Measurements from ENCODE around the gene CBY3.
"Not testable (repeated sequence)": the region's sequence is repeated elsewhere in the genome, so short reads cannot be mapped to it uniquely, and the experiment has no call there.

Gene CBY3

DNA sequence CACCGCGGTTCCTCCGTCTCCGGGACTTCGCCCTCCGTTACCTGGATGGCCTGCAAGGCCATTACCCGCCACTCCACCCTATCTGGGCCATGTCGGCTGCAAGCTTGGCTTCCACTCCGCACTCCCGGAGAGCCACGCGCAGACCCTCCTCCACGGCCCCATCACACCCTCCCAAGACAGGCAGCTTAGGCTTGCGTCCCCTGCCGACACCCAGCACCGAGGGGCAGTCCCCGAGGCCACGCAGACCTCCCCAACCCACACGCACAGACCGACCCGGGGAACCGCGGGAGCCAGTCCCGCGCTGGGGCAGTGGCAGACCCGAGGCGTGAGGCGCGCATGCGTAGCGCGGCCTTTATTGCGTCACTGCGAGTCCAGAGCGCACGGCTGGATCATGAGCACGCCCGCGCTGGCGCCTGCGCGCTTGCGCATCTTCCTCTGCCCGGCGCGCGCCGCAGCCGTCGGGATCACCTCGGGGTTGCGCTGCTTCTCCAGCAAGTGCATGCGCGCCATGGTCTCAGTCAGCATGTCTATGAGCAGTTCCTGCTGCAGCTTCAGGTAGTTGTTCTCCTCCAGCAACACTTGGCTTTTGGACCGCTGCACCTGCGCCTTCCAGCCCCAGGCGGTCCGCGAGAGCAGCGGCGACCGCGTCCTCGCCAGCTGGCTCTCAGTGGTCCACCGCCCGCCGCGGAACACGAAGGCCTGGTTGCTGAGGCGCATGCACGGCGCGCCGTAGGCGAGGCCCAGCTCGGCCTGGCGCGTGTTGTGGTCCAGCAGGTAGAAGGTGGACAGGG is 2.4 kb downstream of the CBY3 start:
- peak; percentile 96 for DNase-seq (ENCODE audit: low spot score)

DNA sequence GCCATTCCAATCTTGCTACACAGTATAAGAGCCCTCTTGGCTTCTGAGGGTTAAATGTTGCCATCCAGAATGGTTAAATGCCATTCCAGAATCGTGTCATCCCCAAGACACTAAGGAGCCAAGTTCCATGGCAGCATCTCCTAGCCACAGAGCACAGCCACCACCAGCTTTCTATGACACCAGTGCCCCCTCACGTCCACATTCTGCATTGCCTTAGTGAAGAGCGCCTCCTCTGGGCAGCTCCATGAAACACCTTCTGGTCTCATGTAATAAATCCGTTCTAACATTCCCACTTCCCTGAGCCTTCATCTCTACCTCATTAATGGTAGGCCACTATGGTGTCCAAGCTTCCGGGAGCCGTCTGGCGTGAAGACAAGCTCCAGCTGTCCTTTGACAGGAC is 12.4 kb downstream of the CBY3 start:
- DNase-seq (ENCODE audit: low spot score): peak; percentile 53

DNA sequence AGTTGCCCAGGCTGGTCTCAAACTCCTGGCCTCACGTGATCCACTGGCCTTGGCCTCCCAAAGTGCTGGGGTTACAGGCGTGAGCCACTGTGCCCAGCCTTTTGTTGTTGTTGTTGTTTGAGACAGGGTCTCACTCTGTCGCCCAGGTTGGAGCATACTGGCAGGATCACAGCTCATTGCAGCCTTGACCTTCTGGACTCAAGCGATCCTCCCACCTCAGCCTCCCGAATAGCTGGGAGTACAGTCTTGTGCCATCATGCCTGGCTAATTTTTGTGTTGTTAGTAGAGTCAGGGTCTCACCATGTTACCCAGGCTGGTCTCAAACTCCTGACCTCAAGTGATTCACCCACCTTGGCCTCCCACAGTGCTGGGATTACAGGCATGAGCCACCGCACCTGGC is 19.2 kb downstream of the CBY3 start:
- DNase-seq (ENCODE audit: low spot score): not testable (repeated sequence)

DNA sequence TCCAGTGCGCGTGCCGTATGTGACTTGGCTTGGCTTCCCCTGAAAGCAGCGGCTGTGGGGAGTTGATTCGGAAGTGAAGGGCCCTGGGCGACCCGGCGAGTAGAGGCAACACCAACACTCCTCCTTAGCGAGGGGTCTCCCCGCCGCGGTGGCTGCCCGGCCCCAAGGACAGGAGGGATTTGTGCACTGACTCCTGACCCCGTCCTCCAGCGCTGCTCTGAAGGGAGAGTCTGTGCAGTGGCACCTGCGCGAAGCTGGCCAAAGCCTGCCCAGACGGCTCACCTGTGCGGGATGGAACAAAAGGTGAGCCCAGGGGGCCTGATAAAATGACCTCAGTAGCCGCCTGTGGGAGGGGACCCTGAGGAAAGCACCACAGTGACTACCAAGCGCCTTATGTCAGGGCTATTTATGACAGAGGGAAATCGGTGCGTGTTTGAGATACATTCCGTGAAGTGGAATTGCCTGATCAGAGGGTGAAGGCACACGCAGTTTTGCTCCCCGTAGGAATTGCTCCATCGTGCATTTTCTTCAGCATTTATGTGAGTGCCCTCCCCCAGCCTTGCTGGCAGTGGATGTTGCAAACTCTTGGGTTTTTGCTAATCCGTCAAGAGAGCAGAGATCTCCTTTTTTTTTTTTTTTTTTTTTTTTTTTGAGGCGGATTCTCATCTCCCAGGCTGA is 22.5 kb downstream of the CBY3 start:
- not testable (repeated sequence) for DNase-seq (ENCODE audit: low spot score)

DNA sequence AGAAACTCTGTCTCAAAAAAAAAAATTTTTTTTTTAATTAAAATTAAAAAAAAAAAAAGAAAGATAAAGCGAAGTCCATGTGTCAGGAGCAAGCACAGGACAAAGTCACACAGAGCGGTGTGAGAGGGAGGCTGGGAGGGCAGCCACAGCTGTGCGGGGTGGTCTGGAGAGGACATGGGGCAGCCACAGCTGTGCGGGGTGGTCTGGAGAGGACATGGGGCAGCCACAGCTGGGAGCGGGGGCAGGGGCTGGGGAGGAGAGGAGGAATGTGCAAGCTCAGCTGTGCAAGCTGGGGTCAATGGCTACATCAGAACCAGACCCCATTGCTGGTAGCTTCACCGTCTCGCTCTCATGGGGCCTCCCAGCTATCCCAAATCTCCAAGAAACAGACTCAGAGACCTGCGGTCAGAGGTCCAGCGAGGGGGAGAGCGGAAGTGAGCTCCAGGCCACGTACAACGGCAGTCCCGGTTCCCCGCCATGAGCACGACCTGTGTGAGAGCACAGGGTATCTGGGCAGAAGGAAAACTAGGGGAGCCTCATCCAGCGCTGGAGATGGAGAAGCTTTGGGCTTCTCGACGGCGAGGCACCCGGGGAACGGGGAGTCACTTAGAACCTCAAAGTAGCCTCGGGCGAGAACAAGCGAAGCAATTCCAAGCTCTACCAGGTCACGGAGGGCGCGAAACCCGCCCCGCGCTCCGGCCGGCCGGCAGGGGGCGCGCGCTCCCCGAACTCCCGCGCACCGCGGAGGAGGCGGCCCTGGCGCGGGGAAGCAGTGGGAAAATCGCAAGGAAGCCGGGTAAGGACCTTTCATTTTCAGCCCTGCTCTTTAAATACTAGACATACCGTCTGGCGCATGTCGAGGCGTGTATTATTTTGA is 23.3 kb downstream of the CBY3 start:
- not testable (repeated sequence) for DNase-seq (ENCODE audit: low spot score)

DNA sequence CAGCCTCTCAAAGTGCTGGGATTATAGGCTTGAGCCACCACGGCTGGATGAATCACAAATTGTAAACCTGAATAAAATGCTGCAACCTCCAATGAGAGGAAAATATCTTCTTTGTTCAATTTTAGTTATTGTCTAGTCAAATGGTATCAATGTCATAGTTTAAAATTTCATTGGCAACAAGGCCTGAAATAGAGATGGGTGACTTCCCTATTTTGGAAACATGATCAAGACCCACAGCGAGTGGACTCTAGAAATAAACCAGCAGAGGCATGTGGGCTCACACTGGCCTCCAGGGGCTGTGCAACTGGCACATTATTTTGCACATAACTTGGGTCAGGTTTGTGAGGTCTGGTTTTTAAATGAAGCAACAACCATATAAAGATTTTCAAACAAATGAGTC is 27.7 kb downstream of the CBY3 start:
- not testable (repeated sequence) for DNase-seq (ENCODE audit: low spot score)

DNA sequence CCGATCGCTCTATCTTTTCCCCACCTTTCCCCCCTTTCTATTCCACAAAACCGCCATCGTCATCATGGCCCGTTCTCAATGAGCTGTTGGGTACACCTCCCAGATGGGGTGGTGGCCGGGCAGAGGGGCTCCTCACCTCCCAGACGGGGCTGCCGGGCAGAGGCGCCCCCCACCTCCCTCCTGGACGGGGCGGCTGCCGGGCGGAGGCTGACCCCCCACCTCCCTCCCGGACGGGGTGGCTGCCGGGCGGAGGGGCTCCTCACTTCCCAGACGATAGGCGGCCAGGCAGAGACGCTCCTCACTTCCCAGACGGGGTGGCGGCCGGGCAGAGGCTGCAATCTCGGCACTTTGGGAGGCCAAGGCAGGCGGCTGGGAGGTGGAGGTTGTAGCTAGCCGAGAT is 30.6 kb downstream of the CBY3 start:
- not testable (repeated sequence) for DNase-seq (ENCODE audit: low spot score)

DNA sequence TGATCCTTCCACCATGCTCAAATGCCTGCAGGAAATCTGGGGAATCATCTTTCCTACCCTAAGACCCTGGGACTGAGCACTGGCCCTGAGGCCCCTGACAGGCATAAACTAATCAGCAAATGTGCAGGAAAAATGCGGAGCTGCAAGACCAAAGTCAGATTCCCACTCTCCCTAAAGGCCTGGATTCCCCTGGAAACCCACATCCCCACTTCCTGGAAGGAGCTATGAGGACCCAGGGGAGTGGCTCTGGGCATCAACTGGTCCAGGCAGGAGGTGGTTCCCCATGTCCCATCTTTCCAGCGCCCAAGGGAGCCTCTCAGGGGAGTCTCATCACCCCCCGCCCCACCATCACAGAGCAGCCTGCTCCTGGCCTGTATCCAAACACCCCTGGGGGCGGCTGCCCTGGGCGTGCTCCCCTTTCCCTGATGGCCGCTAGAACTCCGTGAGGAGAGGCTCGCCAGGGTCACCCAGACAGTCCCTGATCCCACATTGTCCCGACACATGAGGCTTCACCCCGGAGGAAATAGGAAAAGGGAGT is 31.6 kb downstream of the CBY3 start:
- not testable (repeated sequence) for DNase-seq (ENCODE audit: low spot score)

DNA sequence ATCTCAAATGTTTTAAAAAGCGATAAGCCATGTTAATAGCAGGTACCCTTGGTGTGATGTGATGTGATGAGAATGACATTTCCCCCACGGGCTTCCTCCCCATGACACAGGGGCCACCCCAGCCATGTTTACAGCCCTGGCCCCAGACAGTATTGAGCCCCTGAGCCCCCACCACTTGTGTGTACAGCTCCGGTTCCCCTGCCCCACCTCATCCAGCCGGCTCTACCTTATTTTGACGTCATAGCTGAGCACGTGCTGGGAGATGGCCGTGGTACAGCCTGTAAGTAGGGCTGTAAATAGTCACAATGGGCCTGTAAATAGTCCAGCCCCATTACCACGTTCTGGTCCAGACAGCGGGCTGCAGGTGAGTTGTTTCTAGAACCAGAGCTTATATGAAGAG is 32.4 kb downstream of the CBY3 start:
- DNase-seq (ENCODE audit: low spot score): no peak

DNA sequence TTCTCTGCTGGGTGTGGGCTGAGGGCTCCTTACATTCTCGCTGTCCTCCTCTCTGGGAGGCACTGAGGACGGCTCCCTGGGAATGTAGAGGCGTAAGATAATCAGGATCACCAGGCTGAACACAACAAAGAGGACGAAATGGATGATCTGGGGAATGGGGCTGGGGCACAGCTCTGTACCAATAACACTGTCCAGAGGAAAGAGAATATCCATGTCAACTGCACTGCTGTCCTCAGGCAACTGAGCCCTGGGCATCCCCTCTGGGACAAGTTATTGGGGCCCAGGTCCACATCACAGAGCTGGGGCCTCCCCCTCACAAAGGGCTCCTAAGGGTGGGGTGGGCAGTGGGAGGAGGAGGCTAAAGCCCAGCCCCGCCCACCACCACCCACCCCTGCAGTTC is 36.1 kb downstream of the CBY3 start:
- DNase-seq (ENCODE audit: low spot score): not testable (repeated sequence)

DNA sequence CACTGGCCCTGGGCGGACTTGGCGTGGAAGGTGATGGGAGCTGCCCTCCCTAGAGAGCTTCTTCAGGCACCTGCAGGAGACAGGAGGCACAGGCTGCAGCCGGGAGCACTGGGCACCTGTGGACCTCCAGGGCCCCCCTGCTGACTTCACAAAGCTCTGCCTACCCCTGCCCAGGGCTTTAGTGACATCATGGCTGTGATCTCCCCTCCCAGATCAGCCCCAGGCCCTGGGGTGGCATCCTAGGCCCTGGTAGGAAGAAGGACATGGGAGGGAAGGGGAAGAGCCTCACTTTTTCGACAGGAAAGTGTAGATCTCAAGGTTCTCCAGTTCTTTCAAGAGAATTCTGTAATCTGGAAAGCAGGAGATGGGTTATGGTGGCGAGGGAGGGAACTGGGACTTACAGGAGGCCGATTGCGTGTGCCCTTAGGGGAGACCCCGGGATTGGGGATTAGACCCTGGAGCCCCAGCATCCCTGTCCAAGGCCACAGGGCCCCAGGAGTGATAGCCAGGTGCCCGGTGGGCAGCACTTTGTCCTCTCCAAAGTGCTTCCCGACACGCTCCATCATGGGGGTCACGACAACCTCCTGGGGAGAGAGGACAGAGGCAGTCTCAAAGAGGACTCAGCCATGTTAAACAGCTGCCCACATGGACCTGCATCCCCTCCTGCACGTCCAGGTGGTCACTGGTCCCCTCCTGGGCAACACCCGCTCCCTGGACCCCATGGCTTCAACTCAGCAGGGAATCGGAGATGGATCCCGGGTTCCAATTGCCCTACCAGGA is 37.5 kb downstream of the CBY3 start:
- DNase-seq (ENCODE audit: low spot score): not testable (repeated sequence)

DNA sequence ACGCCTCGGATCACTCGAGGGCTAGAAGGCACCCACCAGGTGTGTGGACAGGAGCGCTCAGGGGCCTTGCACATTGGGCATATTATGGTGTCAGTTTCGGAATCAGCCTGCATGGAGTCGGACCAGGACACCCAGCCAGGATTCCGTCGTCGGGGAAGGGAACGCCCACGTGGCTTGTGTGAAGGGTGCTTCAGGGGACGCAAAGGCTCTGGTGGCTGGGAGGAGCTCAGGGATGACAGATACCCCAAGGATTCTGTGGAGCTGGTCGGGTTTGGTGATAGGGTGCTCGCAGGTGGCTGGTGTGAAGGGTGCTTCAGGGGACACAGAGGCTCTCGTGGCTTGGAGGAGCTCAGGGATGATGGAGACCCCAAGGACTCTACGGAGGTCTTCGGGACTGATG is 38.2 kb downstream of the CBY3 start:
- not testable (repeated sequence) for DNase-seq (ENCODE audit: low spot score)

DNA sequence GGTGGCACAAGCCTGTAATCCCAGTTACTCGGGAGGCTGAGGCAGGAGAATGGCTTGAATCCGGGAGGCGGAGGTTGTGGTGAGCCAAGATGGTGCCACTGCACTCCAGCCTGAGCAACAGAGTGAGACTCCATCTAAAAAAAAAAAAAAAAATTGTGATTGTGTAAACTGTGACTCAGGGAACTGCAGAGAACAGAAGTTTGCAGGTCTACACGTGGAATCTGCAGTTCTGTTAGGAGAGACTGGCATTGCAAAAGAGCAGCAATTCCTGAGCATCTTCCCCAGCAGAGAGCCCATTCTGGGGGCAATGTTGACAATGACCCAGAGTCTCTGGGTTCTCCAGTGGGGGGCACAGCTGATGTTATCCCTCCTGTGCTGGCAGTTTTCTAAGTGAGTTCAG is 39.1 kb downstream of the CBY3 start:
- DNase-seq (ENCODE audit: low spot score): not testable (repeated sequence)

DNA sequence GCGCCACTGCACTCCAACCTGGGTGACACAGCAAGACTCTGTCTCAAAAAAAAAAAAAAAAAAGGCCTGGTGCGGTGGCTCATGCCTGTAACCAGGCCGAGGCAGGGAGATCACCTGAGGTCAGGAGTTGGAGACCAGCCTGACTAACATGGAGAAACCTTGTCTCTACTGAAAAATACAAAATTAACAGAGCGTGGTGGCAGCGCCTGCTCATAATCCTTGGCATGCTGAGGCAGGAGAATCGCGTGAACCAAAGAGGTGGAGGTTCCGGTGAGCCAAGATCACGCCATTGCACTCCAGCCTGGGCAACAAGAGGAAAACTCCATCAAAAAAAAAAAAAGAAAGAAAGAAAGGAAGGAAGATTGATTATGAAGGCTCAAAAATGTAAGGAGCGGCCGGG is 41.5 kb downstream of the CBY3 start:
- not testable (repeated sequence) for DNase-seq (ENCODE audit: low spot score)

DNA sequence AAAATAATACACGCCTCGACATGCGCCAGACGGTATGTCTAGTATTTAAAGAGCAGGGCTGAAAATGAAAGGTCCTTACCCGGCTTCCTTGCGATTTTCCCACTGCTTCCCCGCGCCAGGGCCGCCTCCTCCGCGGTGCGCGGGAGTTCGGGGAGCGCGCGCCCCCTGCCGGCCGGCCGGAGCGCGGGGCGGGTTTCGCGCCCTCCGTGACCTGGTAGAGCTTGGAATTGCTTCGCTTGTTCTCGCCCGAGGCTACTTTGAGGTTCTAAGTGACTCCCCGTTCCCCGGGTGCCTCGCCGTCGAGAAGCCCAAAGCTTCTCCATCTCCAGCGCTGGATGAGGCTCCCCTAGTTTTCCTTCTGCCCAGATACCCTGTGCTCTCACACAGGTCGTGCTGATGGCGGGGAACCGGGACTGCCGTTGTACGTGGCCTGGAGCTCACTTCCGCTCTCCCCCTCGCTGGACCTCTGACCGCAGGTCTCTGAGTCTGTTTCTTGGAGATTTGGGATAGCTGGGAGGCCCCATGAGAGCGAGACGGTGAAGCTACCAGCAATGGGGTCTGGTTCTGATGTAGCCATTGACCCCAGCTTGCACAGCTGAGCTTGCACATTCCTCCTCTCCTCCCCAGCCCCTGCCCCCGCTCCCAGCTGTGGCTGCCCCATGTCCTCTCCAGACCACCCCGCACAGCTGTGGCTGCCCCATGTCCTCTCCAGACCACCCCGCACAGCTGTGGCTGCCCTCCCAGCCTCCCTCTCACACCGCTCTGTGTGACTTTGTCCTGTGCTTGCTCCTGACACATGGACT is 46.3 kb downstream of the CBY3 start:
- DNase-seq (ENCODE audit: low spot score): not testable (repeated sequence)

DNA sequence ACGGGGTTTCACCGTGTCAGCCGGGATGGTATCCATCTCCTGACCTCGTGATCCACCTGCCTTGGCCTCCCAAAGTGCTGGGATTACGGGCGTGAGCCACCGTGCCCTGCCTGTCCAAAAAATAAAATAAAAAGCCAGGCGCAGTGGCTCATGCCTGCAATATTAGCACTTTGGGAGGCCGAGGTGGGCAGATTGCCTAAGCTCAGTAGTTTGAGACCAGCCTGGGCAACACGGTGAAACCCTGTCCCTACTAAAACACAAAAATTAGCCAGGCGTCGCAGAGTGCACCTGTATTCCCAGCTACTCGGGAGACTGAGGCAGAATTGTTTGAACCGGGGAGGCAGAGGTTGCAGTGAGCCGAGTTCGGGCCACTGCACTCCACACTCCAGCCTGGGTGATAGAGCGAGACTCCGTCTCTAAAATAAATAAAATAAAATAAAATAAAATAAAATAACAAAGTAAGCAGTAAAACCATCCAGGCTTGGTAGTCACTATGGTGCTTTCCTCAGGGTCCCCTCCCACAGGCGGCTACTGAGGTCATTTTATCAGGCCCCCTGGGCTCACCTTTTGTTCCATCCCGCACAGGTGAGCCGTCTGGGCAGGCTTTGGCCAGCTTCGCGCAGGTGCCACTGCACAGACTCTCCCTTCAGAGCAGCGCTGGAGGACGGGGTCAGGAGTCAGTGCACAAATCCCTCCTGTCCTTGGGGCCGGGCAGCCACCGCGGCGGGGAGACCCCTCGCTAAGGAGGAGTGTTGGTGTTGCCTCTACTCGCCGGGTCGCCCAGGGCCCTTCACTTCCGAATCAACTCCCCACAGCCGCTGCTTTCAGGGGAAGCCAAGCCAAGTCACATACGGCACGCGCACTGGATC is 47.1 kb downstream of the CBY3 start:
- DNase-seq (ENCODE audit: low spot score): not testable (repeated sequence)

Measured in SK-N-DZ (cell line).